ENCODE data around the gene GPER1. TPM values are rescaled to one million over a fixed set of nuclear protein-coding genes. Genes with fewer than 3 reads are reported as not detected.

Gene GPER1
- total RNA-seq, 2 experiments from 2014 or later = 0.13 TPM; not detected in 1

DNA sequence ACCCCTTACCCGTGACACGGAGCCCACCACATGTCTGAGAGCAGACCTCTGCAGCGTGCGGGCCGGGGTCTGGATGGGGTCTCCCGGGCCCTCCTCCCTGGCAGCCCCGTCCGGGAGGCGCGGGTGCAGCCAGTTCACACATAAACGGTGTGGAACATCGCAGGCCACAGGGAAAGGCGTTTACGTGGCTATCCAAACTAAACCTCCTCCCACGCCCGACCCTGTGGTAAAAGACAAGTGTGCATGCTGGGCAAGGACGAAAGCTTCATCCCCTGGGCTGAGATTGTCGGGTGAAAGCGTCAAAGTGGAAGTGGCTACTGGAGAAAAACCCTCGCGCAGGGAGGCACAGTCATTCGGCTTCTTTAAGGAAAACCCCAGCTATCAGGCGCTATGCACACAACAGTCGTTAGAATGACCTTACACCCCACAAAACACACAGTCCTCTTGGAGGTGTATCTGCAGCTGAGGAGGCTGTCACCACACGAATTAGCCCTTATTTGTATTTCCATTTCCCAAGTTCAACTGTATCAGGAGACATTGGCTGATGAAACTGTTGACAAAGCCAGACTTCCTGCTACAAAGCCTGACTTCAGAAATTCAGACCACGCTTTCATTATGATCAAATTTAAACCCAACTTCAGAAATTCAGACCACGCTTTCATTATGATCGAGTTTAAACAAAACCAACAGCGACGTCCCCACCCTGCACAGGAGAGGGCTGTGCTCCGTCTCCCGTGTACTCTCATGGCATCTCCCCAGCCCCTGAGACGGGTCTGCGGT lies 15.3 kb downstream of the GPER1 start:
- CTCF ChIA-PET = interaction anchor here (0.5 to 4.0 kb wide), 7 partner anchors 17 to 110 kb away, joined by 3 to 19 read pairs (median 6); a partner anchor contains a TSS
- Mint-ChIP-seq H3K36me3 (ENCODE audit: low read depth) (peaks cover 1% of the 10 kb centered on the region), H3K9me3 (ENCODE audit: insufficient read depth) (no peaks in the 10 kb centered on the region), H3K4me3 (peak overlapping the region; percentile 31), H3K27ac (peak overlapping the region; percentile 72), H3K27me3 (ENCODE audit: low read depth) (no peaks in the 10 kb centered on the region), H3K4me1 (ENCODE audit: low read depth) (peaks cover 27% of the 10 kb centered on the region)
- POLR2A ChIA-PET = no interaction called here
- DNase-seq = peak; percentile 24
- ATAC-seq = peak; percentile 46

DNA sequence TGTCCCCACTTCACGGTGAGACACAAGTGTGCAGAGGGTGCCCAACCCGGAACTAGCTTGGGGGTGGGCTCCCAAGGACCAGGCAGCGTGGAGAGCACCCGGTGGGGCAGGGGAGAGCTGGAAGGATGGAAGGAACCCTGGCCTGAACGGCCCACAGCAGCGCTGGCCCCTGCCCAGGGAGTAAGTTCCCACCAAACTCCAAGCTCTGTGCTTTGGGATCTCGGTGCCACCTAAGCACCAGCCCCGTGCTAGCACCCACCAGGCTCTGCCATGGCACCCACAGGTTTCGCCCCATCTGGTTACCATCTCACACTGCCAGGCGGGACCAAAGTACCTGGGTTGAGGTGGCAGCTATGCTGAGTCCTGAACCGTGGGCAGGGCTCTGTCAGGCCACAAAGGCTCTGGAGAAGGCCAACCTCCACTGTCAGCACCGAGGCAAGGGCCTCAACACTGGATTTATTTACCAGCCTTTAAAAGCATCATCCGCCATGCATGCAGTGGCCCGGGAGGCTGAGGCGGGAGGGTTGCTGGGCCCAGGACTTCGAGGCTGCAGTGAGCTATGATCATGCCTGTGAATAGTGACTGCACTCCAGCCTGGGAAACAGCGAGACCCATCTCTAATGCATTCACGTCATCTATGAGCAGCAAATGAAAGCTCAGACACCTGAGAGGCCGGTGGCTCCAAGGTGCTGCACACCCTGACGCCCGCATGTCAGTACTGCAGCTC lies 16.0 kb downstream of the GPER1 start:
- Mint-ChIP-seq H3K9me3 (ENCODE audit: insufficient read depth) (no peaks in the 10 kb centered on the region), H3K4me3 (peak overlapping the region; percentile 31), H3K4me1 (ENCODE audit: low read depth) (peaks cover 27% of the 10 kb centered on the region), H3K36me3 (ENCODE audit: low read depth) (no peaks in the 10 kb centered on the region), H3K27ac (peak overlapping the region; percentile 72), H3K27me3 (ENCODE audit: low read depth) (no peaks in the 10 kb centered on the region)
- ATAC-seq = no peak
- ChIA-PET CTCF (interaction anchor here (1.2 to 4.0 kb wide), 5 partner anchors 18 to 111 kb away, joined by 3 to 19 read pairs (median 9); no protein-coding TSS in a partner anchor), POLR2A (no interaction called here)
- DNase-seq = no peak

DNA sequence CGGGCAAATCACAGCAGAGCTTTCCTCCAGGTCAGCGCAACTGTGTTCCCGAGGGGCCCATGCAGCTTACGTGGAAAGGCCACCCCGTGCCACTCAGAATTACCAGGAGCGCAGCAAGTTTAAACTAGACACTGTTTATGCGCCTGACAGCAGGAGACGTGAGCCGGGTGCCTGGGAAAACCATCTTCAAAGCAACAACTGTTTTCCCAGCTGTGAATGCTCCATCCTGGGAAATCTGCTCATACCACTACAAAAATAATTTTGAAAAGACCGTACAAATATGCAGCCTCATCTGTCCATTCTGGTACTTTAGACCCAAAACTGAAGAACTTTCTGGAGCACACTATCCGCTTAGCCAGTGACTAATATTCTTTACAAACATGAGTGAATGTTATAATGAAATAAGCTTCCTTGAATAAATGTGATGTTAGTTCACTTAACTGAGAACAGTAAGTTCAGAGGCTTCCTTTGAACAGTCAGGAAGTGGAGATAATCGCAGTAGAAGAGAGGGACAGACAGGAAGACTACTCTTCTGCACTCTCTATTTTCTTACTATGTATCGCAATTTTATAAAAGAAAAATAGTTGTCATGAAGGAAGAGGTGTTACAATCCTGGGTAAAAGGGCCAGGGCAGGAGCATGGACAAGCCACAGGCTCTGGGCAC lies 16.7 kb downstream of the GPER1 start:
- Mint-ChIP-seq H3K4me1 (ENCODE audit: low read depth) (peaks cover 27% of the 10 kb centered on the region), H3K27ac (no peak overlapping the region), H3K4me3 (no peak overlapping the region), H3K27me3 (ENCODE audit: low read depth) (no peaks in the 10 kb centered on the region), H3K36me3 (ENCODE audit: low read depth) (no peaks in the 10 kb centered on the region), H3K9me3 (ENCODE audit: insufficient read depth) (no peaks in the 10 kb centered on the region)
- POLR2A ChIA-PET = no interaction called here
- CTCF ChIA-PET = interaction anchor here (0.8 to 4.0 kb wide), 7 partner anchors 17 to 111 kb away, joined by 3 to 19 read pairs (median 6); no protein-coding TSS in a partner anchor
- DNase-seq = no peak
- no peak for ATAC-seq

DNA sequence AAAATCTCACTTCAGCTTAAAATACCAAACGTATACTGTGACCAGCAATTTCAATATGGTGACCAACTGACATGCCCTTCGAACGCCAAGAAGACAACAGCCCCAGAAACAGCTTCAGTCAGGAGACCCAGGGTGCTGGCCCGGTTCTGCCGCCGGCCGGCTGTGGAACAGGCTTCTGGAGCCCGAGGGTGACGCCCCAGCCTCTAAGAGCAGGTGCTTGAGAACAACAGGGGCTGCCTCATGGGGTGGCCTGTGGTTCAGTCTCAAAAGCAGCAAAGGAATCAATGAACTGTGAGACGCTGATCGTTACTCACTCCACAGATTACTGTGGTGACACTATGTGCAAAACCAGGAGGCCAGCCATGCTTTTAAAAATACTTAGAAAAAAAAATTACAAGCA lies 17.3 kb downstream of the GPER1 start:
- CTCF ChIA-PET = interaction anchor here (0.8 to 4.0 kb wide), 6 partner anchors 18 to 112 kb away, joined by 3 to 19 read pairs (median 6); no protein-coding TSS in a partner anchor
- no peak for ATAC-seq
- DNase-seq = no peak
- Mint-ChIP-seq H3K9me3 (ENCODE audit: insufficient read depth) (no peaks in the 10 kb centered on the region), H3K4me3 (no peak overlapping the region), H3K27me3 (ENCODE audit: low read depth) (no peaks in the 10 kb centered on the region), H3K36me3 (ENCODE audit: low read depth) (no peaks in the 10 kb centered on the region), H3K4me1 (ENCODE audit: low read depth) (peaks cover 27% of the 10 kb centered on the region), H3K27ac (no peak overlapping the region)
- POLR2A ChIA-PET = no interaction called here

DNA sequence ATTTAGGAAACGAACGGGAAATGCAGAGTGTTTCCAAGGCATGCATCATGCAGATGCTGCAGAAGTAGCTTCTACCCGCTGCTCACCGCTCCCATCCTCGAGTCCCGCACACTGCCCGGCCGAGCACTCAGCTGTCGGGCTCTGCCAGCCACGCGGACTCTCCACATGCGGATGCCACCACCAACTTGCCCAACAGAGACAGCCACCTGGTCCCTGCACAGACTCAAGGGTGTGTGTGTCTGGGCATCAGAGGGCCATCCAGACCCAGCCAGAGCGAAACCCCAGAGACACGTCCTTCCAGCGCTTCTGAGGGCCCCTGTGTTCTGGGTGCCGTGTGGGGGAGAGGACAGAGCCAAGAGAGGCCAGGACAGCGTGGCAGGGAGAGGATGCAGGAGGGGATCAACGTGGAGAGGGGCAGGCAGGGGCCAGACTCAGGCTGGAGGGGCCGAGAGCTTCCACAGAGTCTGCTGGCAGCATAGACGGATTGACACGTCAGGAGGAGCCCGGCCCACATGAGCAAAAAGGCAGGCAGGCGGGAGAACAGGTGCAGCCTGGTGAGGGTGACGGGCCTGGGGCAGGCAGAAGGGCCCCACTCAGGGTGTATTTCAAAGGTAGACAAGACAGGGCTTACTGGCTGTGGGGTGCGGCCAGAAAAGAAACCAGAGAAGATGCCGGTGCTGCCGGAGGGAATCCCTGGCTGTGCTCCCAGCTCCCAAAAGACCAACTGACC lies 18.3 kb downstream of the GPER1 start:
- CTCF ChIA-PET = no interaction called here
- Mint-ChIP-seq H3K9me3 (ENCODE audit: insufficient read depth) (no peaks in the 10 kb centered on the region), H3K27ac (no peak overlapping the region), H3K27me3 (ENCODE audit: low read depth) (no peaks in the 10 kb centered on the region), H3K36me3 (ENCODE audit: low read depth) (no peaks in the 10 kb centered on the region), H3K4me3 (no peak overlapping the region), H3K4me1 (ENCODE audit: low read depth) (peaks cover 27% of the 10 kb centered on the region)
- no peak for ATAC-seq
- POLR2A ChIA-PET = no interaction called here
- DNase-seq = no peak

DNA sequence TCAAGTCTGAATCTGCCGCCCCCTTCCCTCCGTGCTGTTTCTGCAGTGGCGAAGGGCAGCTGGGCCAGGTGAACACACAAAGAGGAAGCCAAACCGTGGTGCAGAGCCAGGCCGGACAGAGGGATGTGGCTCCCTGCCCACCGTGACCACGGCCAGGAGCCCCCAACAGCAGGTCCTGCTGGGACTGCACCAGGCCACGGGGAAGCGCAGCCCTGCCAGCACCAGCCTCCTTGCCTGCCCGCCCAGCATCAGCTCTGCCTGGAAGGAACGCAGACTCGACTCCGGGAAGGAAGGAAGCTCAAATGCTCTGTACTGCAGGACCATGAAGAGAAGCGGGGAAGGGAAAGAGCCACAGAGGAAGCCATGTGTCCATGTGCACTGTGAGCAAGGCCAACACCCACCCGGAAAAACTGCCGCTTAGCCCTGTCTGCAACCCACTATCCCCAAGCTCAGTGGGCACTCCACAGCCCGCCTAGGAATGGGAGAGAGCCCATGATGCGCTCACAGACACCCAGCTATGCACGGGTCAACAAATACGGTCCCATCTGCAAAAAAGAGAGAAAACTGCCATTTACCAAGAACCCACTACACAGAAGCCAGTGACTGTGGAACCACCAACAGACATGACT lies 19.0 kb downstream of the GPER1 start:
- Mint-ChIP-seq H3K4me3 (no peak overlapping the region), H3K27ac (no peak overlapping the region), H3K27me3 (ENCODE audit: low read depth) (no peaks in the 10 kb centered on the region), H3K4me1 (ENCODE audit: low read depth) (peaks cover 27% of the 10 kb centered on the region), H3K36me3 (ENCODE audit: low read depth) (no peaks in the 10 kb centered on the region), H3K9me3 (ENCODE audit: insufficient read depth) (no peaks in the 10 kb centered on the region)
- ChIA-PET POLR2A (no interaction called here), CTCF (interaction anchor here (1.4 kb wide), 1 partner anchor 21 kb away, joined by 6 read pairs; no protein-coding TSS in a partner anchor)
- ATAC-seq = no peak
- no peak for DNase-seq

DNA sequence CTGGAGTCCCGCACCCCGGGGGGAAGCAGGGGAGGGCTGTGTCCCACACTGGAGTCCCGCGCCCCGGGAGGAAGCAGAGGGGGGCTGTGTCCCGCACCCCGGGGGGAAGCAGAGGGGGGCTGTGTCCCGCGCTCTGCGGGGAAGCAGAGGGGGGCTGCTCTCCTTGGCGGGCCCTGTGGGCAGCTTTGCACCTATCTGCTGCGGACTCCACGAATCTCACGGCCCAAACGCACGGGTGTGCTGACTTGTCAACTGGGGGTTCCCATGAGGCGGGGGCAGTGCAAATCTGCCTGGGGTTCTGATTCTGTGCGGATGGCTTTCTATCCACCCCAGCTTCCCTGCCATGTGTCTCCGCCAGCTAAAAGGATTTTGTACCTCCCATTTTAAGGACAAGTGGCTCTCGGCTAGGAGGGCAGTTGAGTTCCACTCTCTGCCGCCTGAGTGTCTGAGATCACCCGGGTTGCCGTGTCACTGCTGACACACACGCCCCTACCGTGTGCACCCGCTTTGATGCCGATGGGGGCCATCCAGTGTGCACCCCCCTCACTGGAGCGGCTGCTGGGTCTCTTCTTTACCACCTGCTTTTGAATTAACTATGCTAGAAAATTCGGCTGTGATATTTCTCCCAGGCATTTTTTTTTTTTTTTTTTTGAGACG lies 20.5 kb downstream of the GPER1 start:
- Mint-ChIP-seq H3K4me3 (no peak overlapping the region), H3K36me3 (ENCODE audit: low read depth) (no peaks in the 10 kb centered on the region), H3K9me3 (ENCODE audit: insufficient read depth) (no peaks in the 10 kb centered on the region), H3K4me1 (ENCODE audit: low read depth) (peaks cover 18% of the 10 kb centered on the region), H3K27ac (no peak overlapping the region), H3K27me3 (ENCODE audit: low read depth) (no peaks in the 10 kb centered on the region)
- no peak for DNase-seq
- ChIA-PET CTCF (interaction anchor here (1.4 kb wide), 1 partner anchor 22 kb away, joined by 6 read pairs; no protein-coding TSS in a partner anchor), POLR2A (no interaction called here)
- ATAC-seq = no peak

DNA sequence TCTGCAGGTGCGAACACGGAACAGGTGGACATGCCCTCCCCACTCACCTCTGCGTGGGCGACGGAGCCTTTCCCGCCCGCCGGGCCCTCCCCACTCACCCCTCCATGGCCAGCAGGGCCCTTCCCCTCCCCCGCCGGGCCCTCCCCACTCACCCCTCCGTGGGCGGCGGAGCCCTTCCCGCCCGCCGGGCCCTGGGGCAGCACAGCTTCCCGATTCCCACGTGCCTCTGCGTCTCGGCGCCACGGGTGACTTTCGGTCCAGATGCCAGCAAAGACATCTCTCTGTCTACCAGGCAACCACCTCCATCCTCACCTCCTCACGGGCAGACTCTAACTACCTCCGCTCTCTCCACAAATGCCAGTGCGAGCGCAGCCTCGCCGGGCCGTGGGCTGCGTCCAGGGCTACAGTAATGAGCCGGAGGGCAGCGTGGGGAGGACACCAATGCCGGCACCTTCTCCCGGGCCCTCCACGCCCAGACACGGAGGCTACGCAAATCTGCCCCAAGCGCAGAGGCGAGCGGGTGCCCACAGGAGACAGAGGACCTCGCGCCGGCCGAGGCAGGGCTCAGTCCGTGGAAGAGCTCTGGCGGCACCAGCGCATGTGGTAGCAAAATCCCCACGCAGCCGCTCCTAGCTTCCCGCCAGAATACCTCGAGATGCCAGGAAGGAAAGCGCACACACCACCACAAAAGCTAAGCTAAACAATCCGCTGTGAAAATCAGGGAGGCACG lies 21.8 kb downstream of the GPER1 start:
- Mint-ChIP-seq H3K4me1 (ENCODE audit: low read depth) (peaks cover 6% of the 10 kb centered on the region), H3K27ac (no peak overlapping the region), H3K4me3 (no peak overlapping the region), H3K9me3 (ENCODE audit: insufficient read depth) (no peaks in the 10 kb centered on the region), H3K36me3 (ENCODE audit: low read depth) (no peaks in the 10 kb centered on the region), H3K27me3 (ENCODE audit: low read depth) (no peaks in the 10 kb centered on the region)
- no peak for DNase-seq
- CTCF ChIA-PET = no interaction called here
- POLR2A ChIA-PET = no interaction called here
- ATAC-seq = no peak

DNA sequence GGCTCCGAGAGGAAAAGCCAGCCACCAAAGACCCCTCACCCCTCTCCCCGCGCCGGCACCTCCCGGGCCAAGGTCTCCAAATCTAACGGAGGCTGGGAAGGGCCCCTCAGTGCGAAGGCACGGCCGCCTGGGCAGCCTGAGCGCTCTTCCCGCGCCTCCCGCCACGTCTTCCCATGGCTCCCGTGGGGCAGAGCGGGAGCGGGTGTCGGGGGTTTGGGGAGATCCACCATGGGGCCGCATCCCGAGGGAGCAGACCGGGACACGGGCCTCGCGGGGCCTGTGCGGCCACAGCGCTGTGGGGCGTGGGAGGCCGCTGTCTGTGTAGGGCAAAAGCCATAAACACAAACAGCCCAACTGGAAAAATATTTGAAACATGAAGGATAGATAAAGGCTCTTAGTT lies 22.4 kb downstream of the GPER1 start:
- ChIA-PET POLR2A (no interaction called here), CTCF (no interaction called here)
- no peak for ATAC-seq
- H3K27ac Mint-ChIP-seq = no peak overlapping the region
- H3K4me1 Mint-ChIP-seq (ENCODE audit: low read depth) = no peaks in the 10 kb centered on the region
- no peak for DNase-seq
- no peaks in the 10 kb centered on the region for H3K27me3 Mint-ChIP-seq (ENCODE audit: low read depth)
- H3K9me3 Mint-ChIP-seq (ENCODE audit: insufficient read depth) = no peaks in the 10 kb centered on the region
- H3K36me3 Mint-ChIP-seq (ENCODE audit: low read depth) = no peaks in the 10 kb centered on the region
- no peak overlapping the region for H3K4me3 Mint-ChIP-seq

DNA sequence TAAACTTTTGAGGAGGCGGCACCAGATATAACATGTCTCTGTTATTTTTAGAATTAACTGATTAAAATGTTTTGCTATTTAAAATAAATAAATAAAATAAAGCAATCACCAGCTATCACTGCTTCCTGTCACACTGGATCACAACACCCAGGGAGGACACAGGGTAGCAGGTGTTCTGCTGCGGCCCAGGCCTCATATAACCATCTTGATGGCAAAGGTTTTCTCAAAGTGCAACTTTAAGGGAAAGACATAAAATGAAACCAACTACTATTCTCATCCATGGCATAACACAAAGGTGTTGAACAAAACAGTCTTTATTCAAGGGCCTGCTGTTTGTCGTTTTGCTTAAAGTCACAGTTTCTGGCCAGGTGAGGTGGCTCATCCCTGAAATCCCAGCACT lies 23.2 kb downstream of the GPER1 start:
- ChIA-PET CTCF (interaction anchor here (0.5 kb wide), 1 partner anchor 25 kb away, joined by 3 read pairs; no protein-coding TSS in a partner anchor), POLR2A (no interaction called here)
- Mint-ChIP-seq H3K27me3 (ENCODE audit: low read depth) (no peaks in the 10 kb centered on the region), H3K27ac (no peak overlapping the region), H3K9me3 (ENCODE audit: insufficient read depth) (no peaks in the 10 kb centered on the region), H3K36me3 (ENCODE audit: low read depth) (no peaks in the 10 kb centered on the region), H3K4me1 (ENCODE audit: low read depth) (no peaks in the 10 kb centered on the region), H3K4me3 (no peak overlapping the region)
- ATAC-seq (no peak), DNase-seq (no peak)

Measured in activated CD8-positive, alpha-beta T cell treated with anti-CD3 and anti-CD28 coated beads, Interleukin-2, amount 10 ng/mL, durations not matched to agents 7 days and 5 days (primary cell).